Hematopoietic multipotent progenitor cell treated with erythropoietin and hydrocortisone succinate and interleukin-3 and kit ligand, for 4 days (in vitro differentiated cells): ENCODE data around the gene LUZP1.

Experiments used
- DNase-seq: peaks from one replicate; pipeline ENCODE4 v3.0.0-alpha.2; 2015

Gene LUZP1

DNA sequence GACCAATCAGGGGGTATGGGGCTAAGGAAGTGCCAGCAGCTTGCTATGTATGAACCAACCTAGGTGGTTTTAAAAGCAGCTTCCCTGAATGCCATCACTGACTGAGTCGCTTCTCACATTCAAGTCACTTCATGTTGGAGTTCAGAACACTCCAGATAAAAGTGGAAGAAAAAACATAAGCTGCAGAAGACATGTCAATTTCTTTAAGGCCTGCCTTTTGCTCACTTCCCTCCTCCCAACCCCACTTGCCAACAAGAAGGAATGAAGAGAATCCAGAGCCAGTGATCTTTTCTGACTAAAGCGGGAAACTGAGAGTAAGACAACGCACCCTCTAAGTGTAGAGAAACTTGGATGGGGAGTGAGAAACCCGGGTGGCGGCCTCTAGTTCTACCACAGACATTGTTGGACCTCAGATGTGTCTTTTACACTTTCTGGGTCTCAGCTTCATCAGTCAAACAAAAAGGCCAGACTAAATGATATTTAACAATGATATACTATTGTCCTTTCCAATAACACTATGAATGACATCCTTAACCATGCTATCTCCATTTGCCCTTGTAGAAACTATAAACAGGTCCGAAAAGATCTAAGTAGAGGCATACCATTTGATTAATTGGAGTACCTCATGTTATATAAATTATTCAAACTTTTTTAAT, 54.1 kb downstream of the LUZP1 start:
- DNase-seq = no peak

DNA sequence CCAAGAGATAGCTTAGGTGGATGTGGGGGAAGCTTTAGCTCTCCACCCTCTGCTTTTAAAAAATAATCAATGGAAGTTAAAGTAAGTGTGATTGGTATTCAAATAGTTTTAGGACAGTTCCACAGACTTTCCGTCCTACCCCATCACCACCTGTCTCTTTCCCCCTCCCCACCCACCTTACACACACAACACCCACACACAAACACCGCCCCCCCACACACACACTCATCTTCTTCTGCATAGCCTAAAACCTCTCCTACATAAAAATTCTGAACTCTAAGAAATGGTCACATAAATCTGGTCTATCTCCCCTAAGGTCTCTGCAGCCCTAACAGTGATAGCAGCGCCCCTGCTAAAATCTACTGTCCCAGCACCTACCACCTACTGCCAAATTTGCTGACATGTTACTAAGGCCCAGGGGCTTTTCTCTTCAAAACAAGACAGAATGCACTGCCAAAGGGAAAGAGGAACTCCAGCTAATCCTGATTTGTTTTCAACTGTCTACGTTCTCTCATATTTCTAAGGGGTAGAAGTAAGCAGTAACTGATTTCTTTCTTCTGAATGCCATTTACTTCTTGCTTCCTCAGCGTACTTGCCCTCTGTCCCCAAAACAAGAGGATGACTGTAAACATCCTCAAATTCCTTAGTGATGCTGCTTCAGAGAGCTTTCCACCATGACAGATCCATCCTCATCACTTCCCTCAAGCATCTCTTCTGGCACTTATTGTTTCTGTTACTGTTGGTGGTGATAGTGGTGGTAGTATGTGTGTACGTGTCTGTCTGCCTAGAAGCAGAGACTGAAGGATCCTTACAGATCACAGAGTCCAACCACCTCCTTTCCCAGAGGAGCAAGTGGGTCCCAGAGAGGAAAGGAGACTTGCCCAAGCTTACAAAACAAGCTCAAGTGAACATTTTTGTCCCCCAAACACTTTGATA, 56.8 kb downstream of the LUZP1 start:
- no peak for DNase-seq

DNA sequence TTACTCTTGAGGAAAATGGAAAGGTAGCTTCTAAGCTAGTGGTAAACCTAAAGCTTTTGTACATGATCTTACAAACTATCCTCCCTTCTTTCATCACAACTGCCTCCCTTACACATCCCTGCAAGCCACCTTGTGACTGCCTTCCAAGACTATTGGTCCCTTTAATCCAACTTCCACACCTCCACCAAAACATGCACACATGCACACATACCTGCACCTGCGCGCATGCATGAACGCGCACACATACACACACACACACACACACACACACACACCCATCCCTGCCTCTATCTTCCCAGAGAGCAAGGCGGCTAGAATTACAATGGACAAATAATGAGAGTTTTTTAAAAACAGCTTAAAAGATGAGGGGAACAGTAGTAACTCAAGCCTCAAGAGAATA, 58.3 kb downstream of the LUZP1 start:
- DNase-seq = no peak

DNA sequence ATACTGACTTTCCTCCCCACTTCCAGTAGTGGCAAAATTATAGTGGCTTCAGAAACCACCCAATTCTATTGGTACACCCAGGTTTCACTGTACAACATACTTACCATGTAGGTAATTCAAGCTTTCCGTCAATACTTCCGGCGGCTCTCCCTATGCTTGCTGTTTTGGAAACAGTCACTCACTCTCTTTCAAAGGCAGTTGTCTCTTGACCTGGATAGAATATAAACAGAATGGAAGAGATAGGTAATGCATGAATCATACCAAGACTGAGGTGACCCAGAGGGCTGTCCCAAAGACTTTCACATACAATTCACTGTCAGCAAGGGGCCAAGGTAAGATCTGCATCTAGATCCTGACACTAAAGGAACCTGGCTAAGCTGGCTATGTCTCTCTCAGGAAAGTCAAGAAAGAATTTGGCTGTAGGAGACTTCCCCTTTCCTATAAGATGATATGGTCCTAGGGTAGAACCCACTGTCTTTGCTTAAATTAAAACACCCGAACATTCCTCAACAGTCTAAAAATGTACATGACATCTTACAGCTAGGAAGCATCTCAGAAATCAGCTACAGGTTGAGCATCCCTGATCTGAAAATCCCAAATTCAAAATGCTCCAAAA, 59.6 kb downstream of the LUZP1 start:
- no peak for DNase-seq

DNA sequence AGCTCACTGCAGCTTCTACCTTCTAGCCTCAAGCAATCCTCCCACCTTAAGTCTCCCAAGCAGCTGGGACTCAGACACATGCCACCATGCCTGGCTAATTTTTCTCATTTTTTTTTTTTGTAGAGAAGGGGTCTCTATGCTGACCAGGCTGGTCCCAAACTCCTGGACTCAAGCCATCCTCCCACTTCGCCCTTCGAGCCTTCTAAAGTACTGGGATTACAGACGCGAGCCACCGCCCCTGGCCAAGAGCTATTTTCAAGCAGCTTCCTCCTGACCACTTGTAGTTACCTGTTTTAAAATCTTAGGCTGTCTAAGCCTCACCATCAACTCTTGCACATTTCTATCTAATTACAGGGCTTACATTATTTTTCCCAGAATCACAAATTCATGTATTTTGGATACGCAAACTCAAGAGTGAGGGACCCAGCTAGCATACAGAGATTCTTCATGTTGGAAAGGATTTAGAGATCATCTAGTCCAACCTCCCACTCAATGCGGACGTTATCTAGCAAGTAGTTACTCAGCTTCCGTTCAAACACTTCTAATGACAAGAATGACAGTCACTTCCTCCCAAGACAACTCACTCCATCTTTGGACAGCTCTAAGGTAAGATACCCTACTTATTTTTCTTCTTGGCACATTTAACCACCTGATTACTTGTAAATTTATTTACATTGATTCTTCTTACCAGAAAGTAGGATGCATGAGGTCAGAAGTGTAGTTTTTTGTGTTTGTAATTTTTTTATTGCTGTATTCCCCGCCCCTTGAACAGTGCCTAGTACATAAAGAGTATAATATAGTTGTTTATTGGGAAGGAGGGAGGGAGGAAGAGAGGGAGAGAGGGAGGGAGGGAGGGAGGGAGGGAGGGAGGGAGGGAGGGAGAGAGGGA, 65.4 kb downstream of the LUZP1 start:
- DNase-seq = peak; percentile 85

DNA sequence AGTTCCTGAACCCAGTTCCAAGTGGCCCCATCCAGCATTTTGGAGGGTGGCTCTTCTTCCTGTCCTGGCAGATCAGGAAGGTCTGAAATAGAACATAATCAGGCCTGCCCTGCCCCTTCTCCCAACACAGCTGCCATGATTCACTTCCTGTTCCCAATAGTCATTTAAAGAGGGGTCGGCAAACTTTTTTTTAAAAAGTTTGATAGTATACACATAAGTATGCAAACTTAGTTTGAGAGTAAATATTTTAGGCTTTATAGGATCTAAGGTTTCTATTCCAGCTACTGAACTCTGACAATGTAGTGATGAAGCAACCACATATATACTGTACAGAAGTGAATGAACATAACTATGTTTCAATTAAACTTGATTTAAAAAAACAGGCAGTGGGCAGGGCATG, 66.4 kb downstream of the LUZP1 start:
- DNase-seq = no peak

DNA sequence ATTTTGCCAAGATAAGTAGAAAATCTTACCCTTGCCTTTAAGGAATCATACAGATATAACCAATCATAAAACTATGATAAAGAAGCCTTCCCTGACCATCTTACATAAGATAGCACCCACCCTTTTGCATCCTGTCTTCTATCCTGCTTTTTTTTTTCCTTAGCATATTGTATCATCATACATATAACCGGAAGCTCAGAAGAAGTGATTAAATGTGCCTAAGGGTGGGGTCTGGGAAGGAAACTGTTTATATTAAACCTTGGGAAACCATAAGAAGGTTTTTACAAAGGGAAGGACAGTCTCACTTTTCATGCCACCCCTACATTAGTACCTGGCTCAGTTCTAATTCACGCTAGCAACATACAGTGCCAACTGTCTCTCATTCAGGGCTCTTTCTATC, 66.8 kb downstream of the LUZP1 start:
- DNase-seq = no peak

DNA sequence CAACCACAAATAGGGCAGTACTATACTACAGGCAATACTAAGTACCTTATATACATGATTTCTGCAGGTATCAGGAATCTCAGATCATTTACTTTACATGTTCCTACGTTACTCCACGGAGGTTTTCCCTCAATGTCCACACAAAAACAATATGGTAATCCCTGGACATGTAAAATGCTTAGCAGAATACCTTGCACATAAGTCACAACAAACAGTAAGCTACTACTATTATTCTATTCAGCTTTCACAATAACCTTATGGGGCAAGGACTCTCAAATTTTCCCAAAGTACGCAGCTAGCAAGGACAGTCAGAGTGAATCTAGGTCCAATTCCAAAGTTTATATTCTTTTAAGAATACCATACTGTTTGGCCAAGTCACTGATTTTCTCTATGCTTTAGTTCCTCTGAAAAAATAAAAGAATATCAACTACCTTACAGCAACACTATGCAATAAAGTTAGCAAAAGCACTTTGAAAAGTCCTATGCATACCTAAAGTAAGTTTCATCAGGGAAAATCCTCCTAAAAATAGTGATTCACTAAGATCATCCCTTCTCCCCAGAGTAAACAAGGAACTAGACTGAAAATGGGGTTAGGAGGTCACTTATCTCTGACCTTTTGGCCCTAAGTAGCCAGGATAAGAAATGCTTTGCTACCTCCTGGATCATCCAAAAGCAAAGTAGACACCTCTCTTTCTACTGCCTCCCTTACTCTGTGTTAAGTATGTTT, 67.4 kb downstream of the LUZP1 start:
- no peak for DNase-seq

DNA sequence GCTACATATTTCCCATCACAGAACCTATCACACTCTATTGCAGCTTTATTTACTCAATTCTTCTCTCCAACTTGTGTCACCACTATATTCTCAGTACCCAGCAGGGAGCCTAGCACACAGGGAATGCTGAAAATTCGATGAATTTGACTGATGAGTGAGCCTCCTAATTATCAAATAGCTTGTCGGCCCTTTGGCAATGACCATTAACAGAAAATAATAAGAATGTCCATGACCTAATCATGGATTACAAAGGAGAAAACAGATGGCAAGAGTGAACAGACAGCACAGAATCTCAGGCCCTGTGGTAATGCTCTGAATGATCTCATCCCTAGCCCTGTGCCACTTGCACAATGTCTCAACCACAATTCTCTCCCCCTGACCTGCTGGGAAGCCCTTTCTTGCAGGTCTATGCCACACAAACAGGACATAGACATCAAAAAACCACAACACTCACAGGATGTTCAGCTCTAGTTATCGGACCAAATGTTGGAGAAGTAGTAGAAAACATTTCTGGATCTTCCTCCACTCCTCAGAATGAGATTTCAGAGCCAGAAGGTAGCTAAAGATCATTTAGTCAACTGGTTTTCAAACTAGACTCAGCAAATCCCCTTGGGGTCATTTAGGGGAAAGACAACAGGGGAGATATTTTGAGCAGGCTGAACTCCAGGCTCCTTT, 68.4 kb downstream of the LUZP1 start:
- DNase-seq = peak; percentile 84

DNA sequence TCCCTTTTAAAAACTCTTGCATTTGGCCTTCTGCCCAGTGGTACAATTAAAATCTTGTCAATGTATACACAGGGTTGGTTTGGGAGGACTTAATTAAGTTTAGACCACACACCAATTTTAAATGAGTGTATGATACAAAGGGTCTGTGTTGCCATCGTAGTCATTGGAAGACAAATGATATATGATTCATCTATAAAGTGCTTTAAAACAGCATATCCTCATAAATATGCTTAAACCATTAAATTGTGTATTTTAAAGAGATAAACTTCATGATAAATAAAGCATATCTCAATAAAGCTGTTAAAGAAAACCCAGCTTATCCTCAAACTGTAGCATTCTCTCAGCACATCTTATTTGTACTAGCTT, 69.5 kb downstream of the LUZP1 start:
- DNase-seq = no peak

DNA sequence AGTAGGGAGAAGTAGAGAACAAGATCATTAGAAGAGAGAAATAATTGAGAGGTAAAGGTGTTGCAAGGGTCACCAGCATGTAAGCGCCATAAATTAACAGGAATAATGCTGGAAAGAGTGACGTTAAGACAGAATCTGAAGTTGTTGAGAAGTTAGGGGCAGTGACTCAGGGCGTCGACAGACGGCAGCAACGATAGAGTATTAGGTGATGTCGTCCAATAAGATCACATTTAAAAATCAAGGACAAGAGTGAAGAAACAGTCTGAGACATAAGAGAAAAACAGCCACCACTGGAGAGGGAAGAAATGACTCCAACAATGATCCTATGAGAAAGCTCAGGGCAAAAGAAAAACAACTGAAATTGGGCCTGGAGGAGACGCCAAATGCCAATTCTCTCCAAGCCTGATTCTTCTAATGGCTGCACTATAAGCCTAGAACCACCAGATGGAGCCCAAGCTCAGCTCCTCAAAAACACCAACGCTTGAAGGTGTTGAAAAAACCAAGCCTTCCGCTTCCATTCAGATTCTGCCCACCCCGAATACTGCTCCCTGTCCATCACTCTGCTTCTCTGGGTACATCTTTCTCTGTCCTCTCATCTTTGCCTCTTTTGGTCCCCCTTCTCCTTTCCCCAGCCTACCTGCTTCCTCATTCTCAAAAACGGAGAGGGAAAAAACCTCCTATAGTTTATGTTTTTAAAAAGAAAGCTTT, 70.0 kb downstream of the LUZP1 start:
- DNase-seq = peak; percentile 87

DNA sequence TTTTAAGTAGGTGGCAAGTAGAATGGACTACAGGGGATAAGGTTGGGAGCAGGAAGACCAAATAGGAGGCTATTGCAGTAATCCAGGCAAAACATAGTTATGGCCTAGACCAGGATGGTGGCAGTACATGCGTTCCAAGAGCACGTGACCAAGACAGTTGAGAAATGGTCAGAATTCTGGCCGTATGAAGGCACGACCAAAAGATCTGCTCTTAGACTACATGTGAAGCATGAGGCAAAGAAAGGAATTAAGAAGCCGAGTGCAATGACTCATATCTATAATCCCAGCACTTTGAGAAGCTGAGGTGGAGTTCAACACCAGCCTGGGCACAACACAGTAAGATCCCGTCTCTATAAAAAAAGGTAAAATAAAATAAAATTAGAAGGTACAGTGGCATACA, 71.3 kb downstream of the LUZP1 start:
- DNase-seq = no peak

DNA sequence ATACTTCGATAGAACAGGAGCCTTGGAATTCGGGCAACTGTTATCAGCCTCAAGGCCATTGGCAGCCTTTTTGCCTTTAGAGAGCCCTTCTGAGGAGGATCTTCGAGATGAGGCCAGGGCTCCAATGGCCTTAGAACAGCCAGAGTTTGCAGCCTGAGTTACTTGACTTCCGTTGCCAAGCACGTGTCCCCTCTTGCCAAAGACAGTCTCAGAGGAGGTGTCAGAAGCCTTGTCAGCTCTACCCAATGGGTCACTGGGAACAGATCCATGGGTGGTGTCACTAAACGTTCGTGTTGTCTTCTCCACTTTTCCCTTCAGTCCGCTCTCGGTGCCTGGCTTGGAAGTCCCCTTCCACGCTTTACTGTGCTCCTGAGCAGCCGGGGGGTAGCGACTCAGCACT, 76.2 kb downstream of the LUZP1 start:
- DNase-seq = no peak

DNA sequence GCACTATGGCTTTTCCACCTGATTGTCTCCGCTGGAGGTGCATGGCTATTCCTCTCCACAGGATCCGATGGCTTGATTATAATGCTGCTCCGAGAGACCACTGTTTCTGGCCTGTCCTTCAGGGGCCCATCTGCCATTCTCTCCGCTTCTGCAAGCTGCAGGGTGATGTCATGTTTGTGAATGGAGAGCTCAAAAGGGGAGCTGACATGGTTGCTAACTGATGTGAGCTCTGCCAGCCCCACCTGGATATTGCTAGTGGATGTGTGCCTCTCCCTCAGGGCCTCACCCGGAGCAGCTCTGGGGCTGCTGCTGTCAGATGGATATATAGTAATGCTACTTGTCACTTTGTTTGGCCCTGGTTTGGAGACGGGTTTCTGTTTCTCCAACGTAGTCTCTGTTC, 77.1 kb downstream of the LUZP1 start:
- no peak for DNase-seq

DNA sequence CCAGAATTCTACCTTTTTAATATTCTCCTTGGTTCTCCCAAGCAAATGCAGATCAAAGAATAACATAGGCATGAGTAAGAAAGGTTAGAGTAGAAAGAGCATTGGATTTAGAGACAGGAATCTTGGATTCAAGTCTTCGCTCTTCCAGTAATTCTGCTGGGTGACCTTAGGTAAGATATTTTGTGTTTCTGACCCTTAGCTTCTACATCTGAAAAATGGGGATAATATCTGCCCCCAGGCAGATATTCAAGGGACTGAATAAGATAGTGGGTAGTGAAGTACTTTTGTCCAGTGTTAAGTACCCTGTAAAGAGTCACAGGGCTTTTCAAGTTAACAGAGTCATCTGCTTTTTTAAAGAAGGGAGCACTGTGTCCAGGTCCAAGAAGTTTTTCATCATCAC, 78.6 kb downstream of the LUZP1 start:
- DNase-seq = no peak

DNA sequence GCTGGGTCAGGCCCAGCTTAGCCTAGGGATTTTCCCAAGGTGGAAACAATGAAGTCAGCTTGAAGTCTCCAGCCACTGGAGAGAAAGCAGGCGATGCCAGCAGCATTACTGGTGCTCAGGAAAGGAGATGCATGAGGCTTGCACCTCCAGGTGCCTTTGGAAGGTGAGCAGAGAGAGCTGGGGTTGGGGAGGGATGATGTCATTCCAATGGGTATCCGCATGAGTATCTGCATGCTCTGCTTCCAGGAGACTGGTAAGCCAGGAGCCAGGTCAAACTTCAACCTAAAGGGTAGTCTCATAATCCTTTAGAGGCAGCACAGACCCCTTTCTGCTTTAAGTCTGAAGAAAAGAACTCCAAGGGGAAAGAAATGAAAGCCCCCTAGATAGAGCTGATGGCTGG, 80.6 kb downstream of the LUZP1 start:
- no peak for DNase-seq

DNA sequence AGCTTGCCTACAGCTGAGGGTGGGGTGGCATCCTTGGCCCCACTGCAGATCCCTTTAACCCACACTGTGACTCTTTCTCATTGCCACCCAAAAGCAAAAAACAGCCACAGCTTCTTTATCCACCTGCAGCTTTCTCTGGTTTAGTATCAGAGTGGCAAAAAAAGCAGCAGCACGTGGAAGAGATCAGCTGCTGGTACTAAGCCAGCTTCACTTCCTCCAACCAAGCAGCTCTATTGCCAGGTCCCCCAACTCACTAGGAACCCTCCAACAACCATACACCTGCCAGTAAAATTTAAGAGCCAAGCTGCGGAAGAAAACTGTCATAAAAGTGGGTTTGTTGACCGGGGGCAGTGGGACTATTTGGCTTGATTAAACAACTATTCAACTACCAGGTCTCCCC, 83.0 kb downstream of the LUZP1 start:
- no peak for DNase-seq

DNA sequence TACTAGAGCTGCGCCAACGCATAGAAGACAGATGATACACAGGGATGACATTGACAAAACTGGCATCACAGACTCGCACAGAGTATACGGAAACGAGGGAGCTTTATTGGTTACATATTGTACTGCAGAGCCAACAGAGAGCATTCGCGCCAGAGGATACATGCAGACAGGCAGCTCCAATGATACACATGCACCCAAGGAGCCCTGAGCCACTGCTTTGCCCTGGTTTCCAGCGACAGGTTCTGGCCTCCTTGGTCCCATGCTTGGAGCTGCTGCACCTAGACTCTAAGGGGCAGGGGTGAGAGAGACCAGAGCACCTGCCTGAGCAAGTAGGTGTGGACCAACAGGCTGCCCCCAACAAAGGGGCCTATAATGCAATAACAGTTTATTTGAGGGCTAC, 83.8 kb downstream of the LUZP1 start:
- no peak for DNase-seq

DNA sequence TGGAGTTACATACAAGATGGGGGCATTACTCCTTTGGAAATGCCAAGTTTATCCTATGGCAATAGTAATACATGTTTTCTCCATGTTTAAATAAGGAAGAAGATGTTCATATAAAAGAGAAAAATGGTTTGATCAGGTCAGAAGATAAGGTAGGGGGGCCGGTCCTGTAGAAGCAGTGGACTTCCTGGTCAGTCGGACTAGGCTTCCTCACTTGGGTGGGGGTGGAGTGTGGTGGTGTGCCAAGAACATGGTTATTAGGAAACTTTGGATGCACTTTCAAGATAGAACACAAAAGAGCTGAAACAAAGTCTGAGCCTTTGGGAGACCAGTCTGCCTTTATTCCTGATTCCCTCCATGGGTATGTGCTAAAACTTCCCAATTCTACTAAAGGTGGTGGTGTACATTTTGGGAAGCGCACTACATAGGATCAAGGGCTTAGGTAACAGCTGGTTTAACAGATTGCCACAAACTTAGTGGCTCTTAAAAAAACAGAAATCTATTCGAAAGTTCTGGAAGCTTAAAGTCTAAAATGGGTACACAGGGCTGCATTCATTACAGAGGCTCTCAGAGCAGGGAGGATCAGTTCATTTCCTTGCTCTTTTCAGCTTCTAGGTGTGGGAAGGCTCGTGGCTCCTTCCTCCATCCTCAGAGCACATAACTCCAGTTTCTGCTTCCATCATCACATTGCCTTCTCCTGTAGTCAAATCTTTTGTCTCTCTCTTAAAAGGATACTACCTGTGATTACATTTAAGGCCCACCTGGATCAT, 84.8 kb downstream of the LUZP1 start:
- peak; percentile 22 for DNase-seq

DNA sequence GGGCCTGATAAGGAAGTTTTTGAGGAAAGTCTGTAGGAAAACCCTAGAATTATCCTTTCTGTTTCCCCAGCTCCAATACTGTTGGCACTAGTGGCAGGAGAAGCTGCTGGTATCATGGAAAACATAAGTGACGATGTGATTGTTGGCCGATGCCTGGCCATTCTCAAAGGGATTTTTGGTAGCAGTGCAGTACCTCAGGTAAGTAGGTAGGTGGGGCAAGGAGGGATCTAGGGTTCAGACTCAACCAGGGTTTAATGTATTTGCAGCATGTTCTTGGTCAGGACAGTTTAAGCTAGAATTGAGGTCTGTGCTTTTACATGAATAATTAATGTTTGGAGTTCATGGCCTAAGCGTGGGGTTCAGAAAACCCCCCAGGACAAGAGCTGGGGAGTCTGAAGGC, 87.3 kb downstream of the LUZP1 start:
- DNase-seq = peak; percentile 26
